ENCODE measurements around the gene ADCY4.
A peak's percentile ranks its signal among the peaks of the same experiment; 100 is the strongest.
"Not testable (repeated sequence)": the region's sequence is repeated elsewhere in the genome, so short reads cannot be mapped to it uniquely, and the experiment has no call there.

The ADCY4 gene

GRCh38 chr14:24365600-24366412 is 30.9 kb upstream of the ADCY4 start:
- Histone ChIP-seq H3K36me3 (ENCODE audit: insufficient read depth, low read length) (no peaks in the 10 kb centered on the region), H3K9ac (ENCODE audit: low read depth, low read length) (peak overlapping the region; percentile 86), H3K27me3 (ENCODE audit: control insufficient read depth, insufficient read depth, low read length) (no peaks in the 10 kb centered on the region), H3K9me3 (replicated peaks; ENCODE audit: low read length) (no peaks in the 10 kb centered on the region), H3K4me1 (ENCODE audit: control insufficient read depth, insufficient read depth, low read length) (peaks cover 55% of the 10 kb centered on the region), H3K4me3 (ENCODE audit: low read length) (peak overlapping the region; percentile 72), H3K4me2 (ENCODE audit: low read length) (peak overlapping the region; percentile 84)

- no peak overlapping the region for H3K4me3 ChIP-seq (ENCODE audit: low read length)
Measured at GRCh38 chr14:24364841-24365240, 30.0 kb upstream of the ADCY4 start.

GRCh38 chr14:24363401-24363800 is 28.5 kb upstream of the ADCY4 start:
- Histone ChIP-seq H3K36me3 (ENCODE audit: insufficient read depth, low read length) (no peaks in the 10 kb centered on the region), H3K27me3 (ENCODE audit: control insufficient read depth, insufficient read depth, low read length) (no peaks in the 10 kb centered on the region), H3K9ac (ENCODE audit: low read depth, low read length) (no peak overlapping the region), H3K4me1 (ENCODE audit: control insufficient read depth, insufficient read depth, low read length) (peaks cover 49% of the 10 kb centered on the region), H3K4me3 (ENCODE audit: low read length) (no peak overlapping the region), H3K4me2 (ENCODE audit: low read length) (no peak overlapping the region), H3K9me3 (replicated peaks; ENCODE audit: low read length) (no peaks in the 10 kb centered on the region)

More at GRCh38 chr14:24364841-24365240, 30.0 kb upstream of the ADCY4 start:
- peaks cover 55% of the 10 kb centered on the region for H3K4me1 ChIP-seq (ENCODE audit: control insufficient read depth, insufficient read depth, low read length)
- H3K36me3 ChIP-seq (ENCODE audit: insufficient read depth, low read length): no peaks in the 10 kb centered on the region
- H3K4me2 ChIP-seq (ENCODE audit: low read length): peak overlapping the region; percentile 84
- no peaks in the 10 kb centered on the region for H3K27me3 ChIP-seq (ENCODE audit: control insufficient read depth, insufficient read depth, low read length)
- no peaks in the 10 kb centered on the region for H3K9me3 ChIP-seq (replicated peaks; ENCODE audit: low read length)
- H3K9ac ChIP-seq (ENCODE audit: low read depth, low read length): no peak overlapping the region

GRCh38 chr14:24362241-24362960 is 27.5 kb upstream of the ADCY4 start:
- Histone ChIP-seq H3K9ac (ENCODE audit: low read depth, low read length) (peak overlapping the region; percentile 42), H3K4me3 (ENCODE audit: low read length) (no peak overlapping the region), H3K9me3 (replicated peaks; ENCODE audit: low read length) (no peaks in the 10 kb centered on the region), H3K27me3 (ENCODE audit: control insufficient read depth, insufficient read depth, low read length) (no peaks in the 10 kb centered on the region), H3K4me2 (ENCODE audit: low read length) (peak overlapping the region; percentile 26), H3K36me3 (ENCODE audit: insufficient read depth, low read length) (no peaks in the 10 kb centered on the region), H3K4me1 (ENCODE audit: control insufficient read depth, insufficient read depth, low read length) (peaks cover 45% of the 10 kb centered on the region)

GRCh38 chr14:24361326-24361725 is 26.5 kb upstream of the ADCY4 start:
- peak overlapping the region; percentile 24 for H3K9ac ChIP-seq (ENCODE audit: low read depth, low read length)
- H3K9me3 ChIP-seq (replicated peaks; ENCODE audit: low read length): no peaks in the 10 kb centered on the region
- H3K36me3 ChIP-seq (ENCODE audit: insufficient read depth, low read length): no peaks in the 10 kb centered on the region
- no peak overlapping the region for H3K4me2 ChIP-seq (ENCODE audit: low read length)
- H3K4me1 ChIP-seq (ENCODE audit: control insufficient read depth, insufficient read depth, low read length): peaks cover 35% of the 10 kb centered on the region
- no peak overlapping the region for H3K4me3 ChIP-seq (ENCODE audit: low read length)
- no peaks in the 10 kb centered on the region for H3K27me3 ChIP-seq (ENCODE audit: control insufficient read depth, insufficient read depth, low read length)

- H3K27me3 ChIP-seq (ENCODE audit: control insufficient read depth, insufficient read depth, low read length): no peaks in the 10 kb centered on the region
- no peak overlapping the region for H3K4me3 ChIP-seq (ENCODE audit: low read length)
- no peak overlapping the region for H3K9ac ChIP-seq (ENCODE audit: low read depth, low read length)
Measured at GRCh38 chr14:24360281-24360680, 25.4 kb upstream of the ADCY4 start.

GRCh38 chr14:24356208-24356607 is 21.3 kb upstream of the ADCY4 start:
- H3K36me3 ChIP-seq (ENCODE audit: insufficient read depth, low read length): no peaks in the 10 kb centered on the region
- peaks cover 20% of the 10 kb centered on the region for H3K4me1 ChIP-seq (ENCODE audit: control insufficient read depth, insufficient read depth, low read length)
- H3K4me2 ChIP-seq (ENCODE audit: low read length): no peak overlapping the region
- no peaks in the 10 kb centered on the region for H3K9me3 ChIP-seq (replicated peaks; ENCODE audit: low read length)
- H3K4me3 ChIP-seq (ENCODE audit: low read length): no peak overlapping the region
- H3K9ac ChIP-seq (ENCODE audit: low read depth, low read length): no peak overlapping the region
- H3K27me3 ChIP-seq (ENCODE audit: control insufficient read depth, insufficient read depth, low read length): peaks cover 7% of the 10 kb centered on the region

More at GRCh38 chr14:24360281-24360680, 25.4 kb upstream of the ADCY4 start:
- Histone ChIP-seq H3K4me1 (ENCODE audit: control insufficient read depth, insufficient read depth, low read length) (peaks cover 25% of the 10 kb centered on the region), H3K9me3 (replicated peaks; ENCODE audit: low read length) (no peaks in the 10 kb centered on the region), H3K36me3 (ENCODE audit: insufficient read depth, low read length) (no peaks in the 10 kb centered on the region), H3K4me2 (ENCODE audit: low read length) (no peak overlapping the region)

GRCh38 chr14:24355009-24355408 is 20.1 kb upstream of the ADCY4 start:
- Histone ChIP-seq H3K4me3 (ENCODE audit: low read length) (no peak overlapping the region), H3K4me2 (ENCODE audit: low read length) (no peak overlapping the region), H3K36me3 (ENCODE audit: insufficient read depth, low read length) (no peaks in the 10 kb centered on the region), H3K4me1 (ENCODE audit: control insufficient read depth, insufficient read depth, low read length) (peaks cover 20% of the 10 kb centered on the region), H3K9me3 (replicated peaks; ENCODE audit: low read length) (no peaks in the 10 kb centered on the region), H3K9ac (ENCODE audit: low read depth, low read length) (no peak overlapping the region), H3K27me3 (ENCODE audit: control insufficient read depth, insufficient read depth, low read length) (peaks cover 15% of the 10 kb centered on the region)

- not testable (repeated sequence) for H3K9ac ChIP-seq (ENCODE audit: low read depth, low read length); H3K9me3 ChIP-seq (replicated peaks; ENCODE audit: low read length); H3K4me3 ChIP-seq (ENCODE audit: low read length); H3K36me3 ChIP-seq (ENCODE audit: insufficient read depth, low read length)
- H3K4me2 ChIP-seq (ENCODE audit: low read length): peak overlapping the region; percentile 16
- H3K4me1 ChIP-seq (ENCODE audit: control insufficient read depth, insufficient read depth, low read length): peaks cover 20% of the 10 kb centered on the region
- peaks cover 20% of the 10 kb centered on the region for H3K27me3 ChIP-seq (ENCODE audit: control insufficient read depth, insufficient read depth, low read length)
Measured at GRCh38 chr14:24354482-24354825, 19.6 kb upstream of the ADCY4 start.

- Histone ChIP-seq H3K4me3 (ENCODE audit: low read length) (no peak overlapping the region), H3K4me1 (ENCODE audit: control insufficient read depth, insufficient read depth, low read length) (peaks cover 20% of the 10 kb centered on the region), H3K27me3 (ENCODE audit: control insufficient read depth, insufficient read depth, low read length) (peaks cover 24% of the 10 kb centered on the region), H3K36me3 (ENCODE audit: insufficient read depth, low read length) (no peaks in the 10 kb centered on the region), H3K9ac (ENCODE audit: low read depth, low read length) (no peak overlapping the region), H3K4me2 (ENCODE audit: low read length) (peak overlapping the region; percentile 16), H3K9me3 (replicated peaks; ENCODE audit: low read length) (no peaks in the 10 kb centered on the region)
Measured at GRCh38 chr14:24353559-24354481, 18.9 kb upstream of the ADCY4 start.

GRCh38 chr14:24351517-24351916 is 16.6 kb upstream of the ADCY4 start:
- peaks cover 20% of the 10 kb centered on the region for H3K4me1 ChIP-seq (ENCODE audit: control insufficient read depth, insufficient read depth, low read length)
- no peaks in the 10 kb centered on the region for H3K36me3 ChIP-seq (ENCODE audit: insufficient read depth, low read length)
- no peaks in the 10 kb centered on the region for H3K9me3 ChIP-seq (replicated peaks; ENCODE audit: low read length)
- no peak overlapping the region for H3K4me2 ChIP-seq (ENCODE audit: low read length)
- H3K27me3 ChIP-seq (ENCODE audit: control insufficient read depth, insufficient read depth, low read length): peaks cover 33% of the 10 kb centered on the region
- H3K9ac ChIP-seq (ENCODE audit: low read depth, low read length): no peak overlapping the region
- H3K4me3 ChIP-seq (ENCODE audit: low read length): no peak overlapping the region

Measured in skeletal muscle satellite cell (primary cell).